ENCODE measurements around the gene WASF2.

The WASF2 gene

DNA sequence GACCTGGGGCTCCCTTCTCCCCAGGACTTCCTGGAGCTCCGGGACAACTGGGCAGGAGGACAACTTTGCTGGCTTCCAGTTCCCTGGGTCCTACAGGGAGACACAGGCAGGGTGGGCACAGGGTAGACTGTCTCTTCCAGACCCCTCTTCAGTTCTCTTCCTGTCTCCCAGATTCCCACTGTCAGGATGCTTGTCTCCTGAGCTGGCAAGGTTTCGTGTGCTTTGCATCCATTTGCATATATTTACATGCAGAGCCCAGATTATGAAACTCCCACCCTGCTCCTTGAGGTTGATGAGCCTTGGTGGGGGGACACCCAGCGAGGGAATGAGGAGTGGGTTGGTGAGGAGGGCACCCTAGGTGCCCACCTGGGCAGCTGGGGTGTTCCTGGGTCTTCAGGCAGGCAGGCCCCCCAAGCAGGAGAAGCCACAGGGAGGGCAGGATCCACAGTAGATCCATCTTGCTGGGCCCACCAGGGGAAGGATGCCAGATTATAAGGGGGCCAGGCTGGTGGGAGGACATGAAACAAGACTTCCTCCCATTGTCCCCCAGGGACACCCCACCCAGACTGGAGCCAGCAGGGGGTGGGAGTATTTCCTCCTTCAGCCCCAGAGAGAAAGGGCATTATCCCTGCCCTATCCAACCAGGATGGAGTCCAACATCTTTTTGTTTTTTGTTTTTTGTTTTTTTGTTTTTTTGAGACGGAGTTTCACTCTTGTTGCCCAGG is 115.4 kb downstream of the WASF2 start, which contains the start of gene FCN3:
Gene FCN3 (minus strand): TSS at position 463 of the 725 bp plus-strand sequence. CDS start 6 bp downstream, at position 457.
- DNase-seq (ENCODE audit: low spot score) = no peak

DNA sequence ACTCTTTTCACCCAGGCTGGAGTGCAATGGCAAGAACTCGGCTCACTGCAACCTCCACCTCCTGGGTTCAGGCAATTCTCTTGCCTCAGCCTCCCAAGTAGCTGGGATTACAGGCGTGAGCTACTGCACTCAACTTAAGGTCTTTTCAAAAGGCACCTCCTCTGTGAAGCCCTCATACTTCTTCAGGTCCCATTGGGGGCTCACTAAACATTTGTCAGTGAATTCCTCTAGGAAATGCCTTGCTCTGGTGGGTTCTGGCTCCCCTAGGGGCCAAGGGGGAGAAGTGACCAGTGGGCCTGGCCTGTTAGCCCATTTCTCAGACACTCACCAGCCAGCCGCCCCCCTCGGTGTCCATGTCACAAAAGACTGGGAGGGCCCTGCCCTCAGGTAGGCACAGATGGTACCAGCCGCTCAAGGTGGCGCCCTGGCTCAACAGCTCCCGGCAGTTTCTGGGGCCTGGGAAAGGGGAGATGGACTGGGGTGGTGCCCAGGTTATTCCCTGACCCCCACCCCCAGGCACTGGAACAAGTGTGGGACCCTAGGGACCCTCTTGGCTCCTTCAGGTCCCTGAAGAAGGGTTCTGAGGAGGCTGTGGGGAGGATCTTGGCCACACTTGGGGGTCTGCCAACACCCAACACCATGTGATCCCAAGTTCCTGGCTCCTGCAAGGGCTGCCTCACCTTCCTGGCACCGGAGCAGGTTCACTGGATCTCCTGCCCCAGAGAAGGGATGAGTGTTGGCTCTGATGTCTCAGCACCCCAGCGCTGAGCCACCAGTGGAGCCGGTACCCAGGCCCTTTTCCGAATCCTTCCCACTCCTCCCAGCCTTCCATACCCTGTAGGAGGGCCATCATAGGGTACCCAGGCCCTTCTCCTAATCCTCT is 116.9 kb downstream of the WASF2 start:
- no peak for DNase-seq (ENCODE audit: low spot score)

GRCh38 chr1:27372022-27372807 is 117.8 kb downstream of the WASF2 start:
- no peak for DNase-seq (ENCODE audit: low spot score)

DNA sequence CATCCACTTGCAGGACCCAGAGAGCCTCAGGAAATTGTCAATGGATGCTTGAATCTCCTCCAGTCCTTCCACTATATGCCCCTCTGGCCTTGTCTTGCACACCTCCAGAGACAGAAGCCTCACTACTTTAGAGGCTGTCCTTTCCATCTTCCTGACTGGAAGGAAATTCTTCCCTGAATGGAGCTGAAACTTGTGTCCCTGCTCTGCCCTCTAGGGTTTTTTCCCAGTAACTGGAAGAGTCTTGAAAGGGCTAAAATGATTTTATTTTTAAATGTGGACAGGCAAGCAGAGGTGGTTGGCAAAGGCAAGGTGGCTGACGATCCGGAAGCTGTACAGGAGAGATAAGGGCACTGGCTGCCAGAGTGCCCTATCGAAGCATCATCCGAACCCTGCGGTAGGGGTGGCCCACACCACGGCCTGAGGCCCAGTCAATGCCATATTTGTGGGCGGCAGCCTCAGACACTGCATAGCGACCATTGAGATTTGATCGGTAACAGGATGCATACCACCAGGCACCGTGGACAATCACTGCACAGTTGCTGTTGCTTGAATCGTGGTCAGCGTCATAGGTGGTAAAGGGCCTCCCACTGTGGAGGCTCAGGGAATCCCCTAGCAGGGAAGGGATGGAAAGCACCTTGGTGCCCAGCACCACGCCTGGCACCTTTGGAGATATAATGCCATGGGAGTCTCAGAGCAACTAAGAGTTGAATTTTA is 120.9 kb downstream of the WASF2 start:
- peak; percentile 58 for DNase-seq (ENCODE audit: low spot score)

- DNase-seq (ENCODE audit: low spot score) = no peak
These were observed 122.8 kb downstream of the WASF2 start for GRCh38 chr1:27367160-27367650.

GRCh38 chr1:27366411-27367159 is 123.4 kb downstream of the WASF2 start, which contains the start of gene MAP3K6:
Gene MAP3K6, minus strand, starts transcription at chr1:27366961. Its CDS starts 364 bp downstream, at chr1:27366597.
- DNase-seq (ENCODE audit: low spot score) = peak; percentile 90

DNA sequence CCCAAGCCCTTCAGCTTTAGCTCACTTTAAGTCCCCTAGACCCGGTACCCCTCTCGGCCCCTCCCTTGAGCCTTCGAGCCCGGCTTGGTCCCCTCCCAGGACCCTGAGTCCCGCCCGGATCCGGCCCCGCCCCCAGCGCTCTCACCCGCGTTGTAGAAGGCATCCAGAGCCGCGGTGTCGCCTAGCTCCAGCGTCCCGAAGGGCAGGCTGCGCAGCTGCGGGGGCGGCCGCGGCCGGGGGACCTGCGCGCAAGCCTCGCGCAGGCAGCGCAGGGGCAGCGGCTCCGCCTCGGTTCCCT is 123.9 kb downstream of the WASF2 start:
- DNase-seq (ENCODE audit: low spot score) = peak; percentile 83

DNA sequence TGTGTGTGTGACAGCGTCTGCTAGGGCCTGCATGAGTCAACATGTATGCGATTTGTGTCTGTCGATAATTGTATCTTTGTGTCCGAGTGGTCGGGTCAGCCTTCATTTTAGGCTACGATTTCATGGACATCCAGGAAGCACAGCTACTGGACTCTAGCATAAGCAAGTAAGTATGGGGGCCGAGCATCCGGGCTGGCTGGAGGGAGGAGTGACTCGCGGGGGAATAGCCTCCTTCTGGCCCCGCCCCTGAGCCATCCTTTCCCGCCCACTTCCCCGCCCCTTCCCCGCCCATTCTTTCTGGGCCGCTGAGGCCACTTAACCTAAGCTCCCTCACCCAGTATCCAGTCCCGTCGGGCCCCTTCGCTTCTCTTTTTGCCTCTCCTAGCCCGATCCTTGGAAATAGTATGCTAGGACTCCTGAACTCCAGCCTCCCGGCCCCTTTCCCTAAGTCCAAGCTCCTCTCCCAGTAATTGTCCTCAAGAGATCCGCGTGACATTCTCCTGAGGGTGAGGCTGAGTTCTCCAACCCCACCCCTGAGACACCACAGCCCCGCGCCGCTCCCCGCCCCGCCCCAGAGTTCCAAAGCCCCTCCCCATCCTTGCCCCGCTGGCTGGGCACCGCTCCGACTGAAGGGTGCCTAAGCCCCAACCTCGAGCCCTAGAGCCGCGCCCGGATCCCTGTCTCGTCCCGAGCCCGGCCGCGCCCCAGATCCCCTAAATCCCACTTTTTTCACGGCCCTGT is 124.4 kb downstream of the WASF2 start:
- DNase-seq (ENCODE audit: low spot score) = peak; percentile 92

GRCh38 chr1:27364696-27365371 is 125.1 kb downstream of the WASF2 start:
- no peak for DNase-seq (ENCODE audit: low spot score)

GRCh38 chr1:27363766-27364695 is 125.9 kb downstream of the WASF2 start:
- DNase-seq (ENCODE audit: low spot score) = no peak

DNA sequence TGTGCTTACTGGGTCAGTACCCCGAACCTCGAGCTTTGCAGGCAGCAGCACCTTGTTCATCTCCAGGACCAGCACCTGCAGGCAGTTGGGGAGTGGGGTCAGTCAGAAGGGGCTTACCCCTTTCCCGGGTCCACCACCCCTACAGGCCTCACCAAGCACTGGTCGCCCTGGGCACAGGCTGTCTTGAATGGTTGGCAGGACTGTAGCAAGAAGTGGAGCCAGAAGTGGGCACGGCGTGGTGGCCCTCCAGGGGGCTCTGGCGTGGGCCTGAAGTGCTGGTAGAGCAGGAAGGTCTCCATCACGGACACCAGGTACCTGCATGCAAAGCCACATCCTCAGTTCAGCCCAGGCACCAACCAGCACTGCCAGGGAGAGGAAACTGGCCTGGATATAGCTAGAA is 128.4 kb downstream of the WASF2 start:
- DNase-seq (ENCODE audit: low spot score) = no peak

- no peak for DNase-seq (ENCODE audit: low spot score)
These were observed 128.9 kb downstream of the WASF2 start for GRCh38 chr1:27361044-27361402.

GRCh38 chr1:27360159-27361043 is 129.6 kb downstream of the WASF2 start:
- DNase-seq (ENCODE audit: low spot score) = no peak

- no peak for DNase-seq (ENCODE audit: low spot score)
These were observed 130.2 kb downstream of the WASF2 start for GRCh38 chr1:27359822-27360158.

DNA sequence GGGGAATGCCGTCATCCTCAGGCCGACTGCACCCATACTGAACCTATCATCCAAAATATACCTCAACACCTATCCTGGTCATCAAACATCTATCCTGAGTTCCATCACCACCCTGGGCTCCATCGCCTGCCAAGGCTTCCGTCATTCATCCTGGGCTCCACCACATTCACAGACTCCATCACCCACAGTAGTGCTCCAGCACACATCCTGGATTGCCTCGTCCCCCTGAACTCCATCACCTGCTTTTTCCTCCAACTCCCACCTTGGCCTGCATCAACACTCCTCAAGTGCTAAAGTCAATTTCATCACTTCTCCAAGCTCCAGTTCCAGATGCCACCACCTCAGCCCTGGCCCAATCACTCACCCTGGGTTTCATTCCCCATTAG is 131.0 kb downstream of the WASF2 start:
- DNase-seq (ENCODE audit: low spot score) = no peak

GRCh38 chr1:27358038-27358927 is 131.7 kb downstream of the WASF2 start:
- no peak for DNase-seq (ENCODE audit: low spot score)

All from cerebellar cortex (tissue), 1 donor.